ENCODE measurements around the gene ESRRG.
"Not testable (repeated sequence)": the region's sequence is repeated elsewhere in the genome, so short reads cannot be mapped to it uniquely, and the experiment has no call there.

ESRRG gene

GRCh38 chr1:216723274-216723780 lies at the start of gene ESRRG:
TSS of gene ESRRG (minus strand) at chr1:216723429. CDS start at chr1:216723299, 130 bp downstream.
- no peak for DNase-seq

- no peak for DNase-seq
These were observed 48.7 kb upstream of the ESRRG start for GRCh38 chr1:216771922-216772321.

- DNase-seq: no peak
These were observed 43.6 kb upstream of the ESRRG start for GRCh38 chr1:216766633-216767327.

GRCh38 chr1:216765346-216766300 lies 42.4 kb upstream of the ESRRG start:
- no peak for DNase-seq

GRCh38 chr1:216758161-216758560 lies 34.9 kb upstream of the ESRRG start:
- DNase-seq: no peak

GRCh38 chr1:216757110-216757509 lies 33.9 kb upstream of the ESRRG start:
- no peak for DNase-seq

GRCh38 chr1:216750961-216751360 lies 27.7 kb upstream of the ESRRG start:
- DNase-seq: no peak

GRCh38 chr1:216750031-216750627 lies 26.9 kb upstream of the ESRRG start:
- no peak for DNase-seq

GRCh38 chr1:216749232-216749631 lies 26.0 kb upstream of the ESRRG start:
- DNase-seq: no peak

GRCh38 chr1:216742625-216743024 lies 19.4 kb upstream of the ESRRG start:
- peak; percentile 12 for DNase-seq

- DNase-seq: no peak
These were observed 17.1 kb upstream of the ESRRG start for GRCh38 chr1:216740331-216740730.

GRCh38 chr1:216739793-216740192 lies 16.6 kb upstream of the ESRRG start:
- DNase-seq: no peak

GRCh38 chr1:216732121-216732520 lies 8.9 kb upstream of the ESRRG start:
- DNase-seq: no peak

GRCh38 chr1:216731562-216731961 lies 8.3 kb upstream of the ESRRG start:
- no peak for DNase-seq

- no peak for DNase-seq
These were observed 3.2 kb upstream of the ESRRG start for GRCh38 chr1:216726435-216726834.

GRCh38 chr1:216722821-216723220 lies 408 bp downstream of the ESRRG start:
- DNase-seq: no peak

GRCh38 chr1:216721863-216722262 lies 1.4 kb downstream of the ESRRG start:
- DNase-seq: no peak

GRCh38 chr1:216721062-216721461 lies 2.2 kb downstream of the ESRRG start:
- DNase-seq: no peak

GRCh38 chr1:216711712-216712111 lies 11.5 kb downstream of the ESRRG start:
- DNase-seq: no peak

- no peak for DNase-seq
These were observed 12.5 kb downstream of the ESRRG start for GRCh38 chr1:216710598-216711333.

GRCh38 chr1:216710055-216710454 lies 13.2 kb downstream of the ESRRG start:
- DNase-seq: no peak

- no peak for DNase-seq
These were observed 17.6 kb downstream of the ESRRG start for GRCh38 chr1:216705676-216706075.

GRCh38 chr1:216704065-216704464 lies 19.2 kb downstream of the ESRRG start:
- not testable (repeated sequence) for DNase-seq
